GM12891 (cell line): ENCODE results near the gene DPP10.

Experiments used
- POLR2A ChIP-seq: IDR thresholded peaks from 2 replicates; pipeline ENCODE4 v1.6.1; 2011; ENCODE audit warnings: low read depth, low read length, control low read depth
- POLR2AphosphoS5 ChIP-seq: IDR thresholded peaks from 2 replicates; pipeline ENCODE4 v1.6.1; 2011; ENCODE audit warnings: low read depth, low read length, control low read depth
- TAF1 ChIP-seq: IDR thresholded peaks from 2 replicates; pipeline ENCODE4 v1.6.1; 2011; ENCODE audit warnings: low read depth, low read length, control low read depth

DNA sequence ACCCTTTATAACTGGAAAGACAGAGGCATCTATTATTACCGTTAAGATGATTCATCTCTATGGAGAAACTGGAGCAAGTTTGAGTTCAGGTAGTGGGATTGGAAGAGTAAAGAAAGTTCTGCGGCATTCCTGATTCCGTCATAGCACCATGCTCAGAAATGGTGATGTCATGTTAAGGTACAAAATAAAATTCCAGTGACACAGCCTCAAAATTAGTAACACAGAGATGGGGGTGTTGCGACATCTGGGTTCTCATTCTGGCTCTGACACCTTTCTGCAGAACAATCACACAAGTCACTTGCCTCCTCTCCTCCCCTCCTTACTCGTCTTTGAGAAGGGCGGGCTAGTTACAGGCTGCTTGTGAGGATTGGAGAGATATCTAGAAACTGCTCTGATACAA lies 105.7 kb downstream of the DPP10 start:
- TF ChIP-seq POLR2A (no peak), POLR2AphosphoS5 (no peak), TAF1 (no peak)
